Activated T-cell treated with anti-CD3 and anti-CD28 coated beads, Interleukin-2, amount 50 U/mL, for 48 hours (primary cell): ENCODE measurements around the gene SKOR2.
"Not testable (repeated sequence)": the region's sequence is repeated elsewhere in the genome, so short reads cannot be mapped to it uniquely, and the experiment has no call there.

Source experiments
- DNase-seq, 2 experiments: peaks; one replicate each; pipeline ENCODE4 v3.0.0-alpha.2; 2020

Gene SKOR2

DNA sequence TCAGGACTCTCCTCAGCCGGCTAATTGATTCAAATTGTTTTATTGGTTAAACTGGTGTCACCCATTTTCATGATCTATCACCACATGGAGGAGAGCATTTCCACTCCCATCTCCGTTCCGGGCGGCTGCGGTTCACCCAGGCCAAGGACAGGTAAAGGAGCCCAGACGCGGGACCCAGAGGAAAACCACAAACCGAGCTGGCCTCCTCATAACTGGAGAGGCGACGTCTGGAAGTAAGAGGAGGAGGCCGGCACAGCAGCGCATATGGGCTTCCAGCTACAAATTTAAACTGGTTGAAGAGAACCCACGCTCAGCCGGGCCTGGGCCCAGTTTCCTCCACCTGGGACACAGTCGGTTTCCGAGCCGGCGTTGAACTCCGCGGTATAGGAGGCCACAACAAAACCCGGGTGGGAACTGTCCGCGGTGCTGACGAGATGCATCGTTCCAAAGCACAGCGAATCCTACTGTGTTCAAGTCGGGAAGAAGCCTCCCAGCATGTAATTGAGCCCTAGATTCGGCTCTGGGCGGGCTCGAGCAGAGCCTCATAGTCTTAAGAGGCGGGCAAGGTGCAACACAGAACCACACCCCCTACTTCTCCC is 3.0 kb upstream of the SKOR2 start:
- DNase-seq = peak in 1 of 2 experiments; percentile 56

DNA sequence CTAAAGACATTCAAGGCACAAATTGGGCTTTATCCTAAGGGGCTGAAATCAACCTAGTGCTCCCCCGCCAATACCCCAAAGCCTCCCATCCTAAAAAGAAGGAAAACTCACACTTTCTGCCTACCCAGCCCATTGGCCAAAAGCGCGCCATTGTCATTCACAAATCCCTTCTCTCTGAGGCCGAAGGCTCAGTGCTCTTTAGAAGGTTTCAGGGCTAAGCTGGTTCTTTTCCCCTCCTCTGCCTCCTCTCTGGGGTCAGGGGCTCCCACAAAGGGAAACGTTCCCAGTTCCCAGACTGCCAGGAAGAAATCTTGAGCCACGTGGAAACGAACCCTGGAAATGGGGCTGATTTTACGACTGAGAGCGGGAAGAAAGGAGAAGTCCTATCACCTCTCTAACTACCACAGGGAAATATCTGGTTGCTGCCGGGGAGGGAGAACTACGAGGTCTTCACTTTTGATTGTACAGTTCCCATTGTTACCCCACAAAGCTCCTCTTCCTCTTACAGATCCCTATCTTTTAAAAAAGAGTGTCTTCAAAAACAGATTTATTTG is 1.7 kb upstream of the SKOR2 start:
- no peak for DNase-seq

DNA sequence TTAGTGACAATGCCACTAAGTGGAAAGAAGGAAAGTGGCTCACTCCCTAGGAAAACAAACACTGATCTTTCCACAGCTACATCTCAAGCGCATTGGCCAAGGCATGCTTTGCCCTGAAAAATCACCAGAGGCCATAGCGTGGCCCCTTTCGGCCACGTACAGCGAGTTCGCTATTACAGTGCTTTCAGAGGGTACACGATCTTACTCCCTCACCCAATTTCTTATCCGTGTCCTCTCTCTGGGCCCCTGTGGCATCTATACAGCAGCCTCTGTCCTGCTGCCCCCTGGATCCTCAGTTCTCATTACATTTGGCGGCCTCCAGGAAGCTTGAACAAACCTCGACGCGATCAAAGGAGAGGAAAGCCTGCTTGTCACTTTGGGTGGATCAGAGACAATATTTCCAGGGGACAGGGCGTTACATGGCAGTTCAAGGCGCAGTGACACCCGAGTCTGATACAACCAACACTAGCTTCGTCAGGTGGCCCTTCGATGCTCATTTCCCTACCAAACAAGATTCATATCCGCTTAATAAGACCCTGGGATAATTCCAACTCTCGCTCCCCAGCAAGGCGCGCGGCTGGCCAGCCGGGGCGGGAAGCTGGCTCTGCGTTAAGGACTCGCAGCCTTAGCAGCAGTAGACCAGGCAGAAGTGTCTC is 941 bp downstream of the SKOR2 start:
- DNase-seq = peak in 1 of 2 experiments; percentile 16

DNA sequence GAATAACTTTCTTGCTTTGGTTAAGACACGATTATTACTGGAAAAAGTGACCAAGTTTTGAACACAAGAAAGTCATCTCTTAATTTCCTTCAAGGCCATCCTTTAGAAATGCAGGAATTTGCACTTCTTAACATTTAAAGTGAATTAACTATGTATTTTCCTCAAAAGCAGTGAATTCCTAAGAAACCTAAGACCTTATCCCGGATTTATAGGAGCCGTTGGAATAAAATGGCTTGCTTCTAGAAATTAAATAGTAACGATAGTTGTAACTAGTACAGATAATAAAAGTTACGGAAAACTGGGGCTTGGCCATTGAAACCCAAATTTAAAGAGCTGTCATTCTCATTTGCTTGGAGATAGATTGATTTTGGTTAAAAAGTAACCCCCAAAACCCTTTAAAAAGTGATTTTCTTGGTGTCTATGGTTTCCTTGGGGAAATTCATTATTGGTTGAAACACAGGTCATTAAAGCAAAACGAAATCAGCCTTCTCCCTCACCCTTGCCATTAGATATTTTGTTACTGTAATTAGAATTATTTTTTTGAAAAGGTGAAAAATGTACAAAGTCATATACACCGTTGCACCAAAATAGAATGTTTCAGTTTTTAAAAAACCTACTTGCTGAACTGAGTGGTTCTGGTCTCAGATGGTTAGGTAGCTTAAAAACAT is 2.0 kb downstream of the SKOR2 start:
- no peak for DNase-seq

DNA sequence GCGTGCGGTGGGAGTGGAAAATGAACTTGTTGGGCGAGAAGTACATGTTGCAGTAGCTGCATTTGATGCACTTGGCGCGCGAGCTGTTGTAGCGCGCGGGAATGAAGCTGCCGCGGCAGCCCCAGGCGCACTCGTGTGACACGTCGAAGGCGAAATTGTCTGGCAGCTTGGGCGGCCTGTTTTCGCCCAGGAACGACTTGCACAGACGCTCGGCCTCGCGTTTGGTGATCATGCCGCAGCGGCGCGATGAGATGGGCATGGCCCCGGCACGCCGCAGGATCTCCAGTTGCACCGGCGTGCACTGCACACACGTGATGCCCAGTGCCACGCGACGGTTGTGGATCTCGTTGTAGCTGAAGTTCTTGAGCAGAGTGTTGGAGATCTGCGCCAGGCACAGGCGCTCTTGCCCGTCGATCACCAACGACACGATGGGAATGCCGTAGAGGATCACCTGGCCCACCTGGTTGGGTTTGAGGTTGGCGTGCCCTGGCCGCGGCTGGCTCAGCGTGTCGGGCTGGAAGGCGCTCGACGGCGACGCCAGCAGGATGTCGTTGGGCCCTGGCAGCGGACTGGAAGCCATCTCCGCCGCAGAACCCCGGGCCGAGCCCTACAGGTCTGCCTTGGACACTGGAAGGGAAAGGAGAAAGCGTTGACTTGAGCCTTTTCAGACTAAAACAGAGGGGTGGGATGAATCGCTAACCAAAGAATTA is 2.7 kb downstream of the SKOR2 start:
- DNase-seq = peak in 1 of 2 experiments; percentile 27

DNA sequence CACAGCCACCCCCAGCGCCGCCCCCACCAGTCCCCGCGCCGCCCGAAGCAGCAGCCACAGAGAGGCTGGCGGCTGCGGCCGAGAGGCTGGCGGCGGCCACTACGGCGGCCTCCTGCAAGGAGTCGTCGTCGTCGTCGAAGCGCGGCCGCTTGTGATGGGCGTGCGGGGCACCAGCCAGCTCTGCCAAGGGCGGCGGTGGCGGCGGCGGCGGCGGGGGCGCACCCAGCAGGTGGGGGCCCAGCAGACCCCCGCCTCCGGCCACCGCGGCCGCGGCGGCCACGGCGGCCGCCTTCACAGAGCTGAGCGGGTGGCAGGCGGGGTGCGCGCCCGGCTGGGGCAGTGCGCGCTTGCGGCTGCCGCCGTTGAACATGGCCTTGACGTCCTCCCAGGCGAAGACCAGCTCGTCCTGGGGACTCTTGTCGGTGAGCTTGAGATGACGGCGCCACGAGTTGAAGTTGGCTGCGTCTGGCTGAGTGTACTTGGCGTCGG is 3.3 kb downstream of the SKOR2 start:
- DNase-seq = peak in 1 of 2 experiments; percentile 18

DNA sequence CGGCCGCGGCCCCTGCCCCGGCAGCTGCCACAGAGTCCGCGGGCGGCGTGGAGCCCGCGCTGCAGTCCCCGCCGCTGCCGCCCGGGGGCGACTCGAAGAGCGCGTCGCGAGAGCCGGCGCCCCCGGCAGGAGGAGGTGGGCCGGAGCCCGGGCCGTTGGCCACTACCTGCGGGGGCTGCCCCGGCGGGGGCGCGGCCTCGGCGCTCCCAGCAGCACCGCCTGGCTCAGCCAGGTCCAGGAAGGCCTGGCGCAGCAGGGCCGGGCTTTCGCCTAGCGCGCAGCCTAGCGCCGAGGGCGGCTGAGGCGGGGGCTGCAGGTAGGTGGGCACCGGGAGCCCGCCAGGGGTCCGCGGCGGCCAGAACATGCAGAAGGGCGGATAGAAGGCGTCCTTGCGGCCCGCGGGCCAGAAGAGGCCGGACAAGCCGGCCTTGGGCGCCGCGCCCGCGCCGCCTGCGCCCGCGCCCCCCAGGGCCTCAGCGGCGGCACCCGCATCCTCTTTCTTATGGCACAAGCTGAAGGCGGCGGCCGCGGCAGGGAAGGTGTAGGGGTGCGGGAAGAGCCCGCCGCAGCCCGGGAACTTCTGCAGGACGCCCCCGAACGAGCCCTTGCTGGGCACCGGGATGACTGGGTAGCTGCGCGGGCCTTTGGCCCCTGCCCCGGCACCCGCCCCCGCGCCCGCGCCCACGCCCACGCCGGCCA is 3.9 kb downstream of the SKOR2 start:
- peak in 1 of 2 experiments; percentile 44 for DNase-seq

DNA sequence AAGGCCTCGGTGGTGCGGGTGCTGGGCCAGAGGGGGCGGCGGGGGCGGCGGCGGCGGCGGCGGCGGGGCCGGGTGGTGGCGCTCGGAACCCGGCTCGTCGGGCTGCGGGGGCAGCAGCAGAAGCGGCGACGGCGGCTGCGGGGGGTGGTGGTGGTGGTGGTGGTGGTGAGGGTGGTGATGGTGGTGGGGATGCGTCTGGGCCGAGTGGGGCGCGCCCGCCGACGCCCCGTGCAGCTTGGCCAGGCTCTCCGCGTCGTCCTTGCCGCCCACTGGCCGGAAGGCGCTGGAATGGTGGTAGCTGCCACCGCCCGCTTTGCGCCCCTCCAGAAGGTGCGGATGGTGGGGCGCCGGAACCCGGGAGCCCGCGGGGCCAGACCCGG is 4.4 kb downstream of the SKOR2 start:
- DNase-seq = no peak

DNA sequence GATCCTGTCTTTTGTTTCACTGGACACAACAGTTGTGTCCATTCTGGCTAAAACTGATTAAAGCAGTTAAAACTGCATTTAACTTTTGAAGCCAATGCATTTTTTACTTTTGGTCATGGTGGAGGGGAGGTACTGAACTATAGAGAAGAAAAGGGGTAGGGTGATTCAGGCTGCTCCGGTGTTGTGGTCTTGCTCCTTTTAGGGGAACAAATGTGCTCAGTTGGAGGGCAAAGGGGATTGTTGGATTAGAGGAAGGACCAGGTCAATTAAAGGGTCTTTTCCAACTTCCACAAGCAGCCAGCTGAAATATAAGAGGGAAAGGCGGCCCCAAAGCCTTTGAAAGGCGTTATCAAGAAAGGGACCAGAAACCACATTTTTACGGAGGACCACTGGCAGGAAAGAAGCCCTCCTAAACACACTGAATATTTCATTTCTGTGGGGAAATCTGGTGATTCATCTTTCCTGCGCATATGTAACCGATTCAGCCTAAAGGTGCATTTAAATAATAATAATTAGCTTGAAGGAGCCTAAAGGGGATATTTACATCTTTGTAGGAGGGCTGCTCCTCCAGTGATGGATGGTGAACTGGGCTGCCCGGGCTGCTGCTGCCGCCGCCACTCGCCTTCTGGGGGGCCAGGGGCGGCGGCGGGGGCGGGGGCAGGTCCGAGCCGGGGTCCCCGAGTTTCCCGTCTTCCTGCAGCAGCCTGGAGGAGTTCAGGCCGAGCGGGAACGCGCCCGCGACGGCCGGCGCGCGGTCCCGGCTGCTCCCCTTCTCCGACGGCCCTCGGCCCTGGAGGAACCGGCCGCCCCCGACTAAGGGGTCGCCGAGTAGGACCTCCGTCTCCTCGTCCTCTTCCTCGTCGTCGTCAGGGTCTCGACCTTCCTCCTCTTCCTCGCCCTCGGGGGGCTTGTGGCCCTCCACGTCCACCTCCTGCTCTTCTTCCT is 5.2 kb downstream of the SKOR2 start:
- DNase-seq = no peak

DNA sequence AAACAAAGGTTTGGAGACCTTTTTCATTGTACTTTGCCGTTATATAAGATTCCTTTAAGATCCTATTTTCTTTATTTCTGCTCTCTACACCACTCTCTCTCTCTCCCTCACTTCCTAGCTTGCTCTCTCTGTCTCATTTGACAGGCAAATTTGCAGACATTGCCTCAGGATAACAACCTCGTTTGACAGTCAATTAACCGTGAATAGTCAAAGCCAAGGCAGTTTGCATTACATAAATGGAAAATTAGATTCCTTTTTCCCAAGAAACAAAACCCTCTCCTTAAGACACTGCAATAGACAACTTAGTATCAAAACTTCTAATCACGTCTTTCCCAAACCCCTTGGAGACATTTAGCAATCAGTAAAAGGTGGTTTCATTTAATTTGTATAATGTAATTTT is 7.4 kb downstream of the SKOR2 start:
- DNase-seq = no peak

DNA sequence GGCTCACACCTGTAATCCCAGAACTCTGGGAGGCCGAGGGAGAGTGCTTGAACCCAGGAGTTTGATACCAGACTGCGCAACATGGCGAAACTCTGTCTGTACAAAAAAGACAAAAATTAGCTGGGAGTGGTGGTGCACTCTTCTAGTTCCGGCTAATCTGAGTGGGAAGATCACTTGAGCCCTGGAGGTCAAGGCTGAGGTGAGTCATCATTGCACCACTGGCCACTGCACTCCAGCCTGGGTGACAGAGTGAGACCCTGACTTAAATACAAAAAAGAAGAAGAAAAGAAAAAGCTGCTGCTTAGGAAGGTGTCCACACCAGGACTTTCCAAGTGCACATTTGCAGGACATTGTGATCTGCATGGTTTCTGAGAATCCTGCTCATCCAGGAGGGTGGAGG is 16.4 kb downstream of the SKOR2 start:
- no peak for DNase-seq

DNA sequence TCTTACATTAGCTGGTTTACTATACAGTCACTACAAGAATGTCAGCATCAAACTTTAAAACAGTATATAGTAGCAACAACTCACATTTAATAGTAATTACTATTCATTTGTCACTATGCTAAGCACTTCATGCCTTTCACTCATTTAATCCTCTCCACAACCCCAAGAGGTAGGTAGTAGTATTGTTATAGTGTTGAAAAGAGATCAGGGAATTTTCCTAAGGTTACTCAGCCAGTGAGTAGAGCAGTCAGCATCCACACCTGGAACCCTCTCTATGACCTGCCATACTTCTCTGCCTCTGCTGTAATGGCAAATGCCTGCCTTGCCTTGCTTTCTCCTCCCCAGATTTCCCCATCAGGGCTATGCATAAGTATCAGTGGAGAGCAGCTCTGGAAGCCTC is 24.8 kb downstream of the SKOR2 start:
- no peak for DNase-seq

DNA sequence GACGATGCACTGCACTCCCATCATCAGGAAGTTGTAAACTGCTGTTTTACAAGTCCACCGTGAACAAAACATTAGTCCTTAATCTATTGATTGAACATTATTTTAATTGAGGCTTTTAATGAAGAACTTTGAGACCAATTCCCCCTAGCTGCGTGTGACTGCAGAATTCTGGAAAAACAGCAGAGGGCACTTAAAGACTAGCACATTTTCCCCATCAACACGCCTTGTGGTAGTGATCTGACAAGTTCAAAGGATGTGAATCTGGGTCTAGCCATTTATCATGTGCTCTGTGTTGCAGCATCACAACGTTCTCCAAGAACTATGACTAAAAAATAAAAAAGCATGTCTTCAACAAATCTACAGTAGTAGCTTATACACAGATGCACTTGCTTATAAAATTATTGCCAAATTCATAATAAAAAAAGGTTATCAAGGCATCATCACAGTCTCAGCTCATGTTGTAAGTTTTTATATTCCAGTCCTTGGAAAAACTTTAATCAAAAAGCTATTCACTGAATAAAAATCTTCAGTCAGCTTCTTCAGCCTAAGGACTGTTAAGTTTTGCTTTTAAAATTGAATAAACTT is 35.8 kb downstream of the SKOR2 start:
- peak in 1 of 2 experiments; percentile 18 for DNase-seq

DNA sequence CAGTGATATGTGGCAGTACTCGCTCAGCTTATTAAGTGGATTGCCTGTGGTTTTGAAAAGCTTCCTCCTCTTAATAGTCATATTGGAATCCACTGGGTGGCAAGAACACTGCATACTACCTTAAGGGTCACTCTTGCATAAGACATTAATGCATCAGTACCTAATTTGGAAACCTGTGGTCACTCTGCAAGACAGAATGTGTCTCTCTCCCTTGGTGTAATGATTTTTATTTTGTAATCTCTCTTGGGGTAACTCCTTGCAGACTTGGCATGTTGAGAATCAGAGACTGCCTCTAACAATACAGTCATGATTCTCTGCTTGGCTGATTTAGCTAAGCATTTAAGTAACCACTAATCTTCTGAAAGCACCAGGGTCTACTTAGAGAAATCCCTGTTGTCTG is 42.3 kb downstream of the SKOR2 start:
- DNase-seq = no peak

DNA sequence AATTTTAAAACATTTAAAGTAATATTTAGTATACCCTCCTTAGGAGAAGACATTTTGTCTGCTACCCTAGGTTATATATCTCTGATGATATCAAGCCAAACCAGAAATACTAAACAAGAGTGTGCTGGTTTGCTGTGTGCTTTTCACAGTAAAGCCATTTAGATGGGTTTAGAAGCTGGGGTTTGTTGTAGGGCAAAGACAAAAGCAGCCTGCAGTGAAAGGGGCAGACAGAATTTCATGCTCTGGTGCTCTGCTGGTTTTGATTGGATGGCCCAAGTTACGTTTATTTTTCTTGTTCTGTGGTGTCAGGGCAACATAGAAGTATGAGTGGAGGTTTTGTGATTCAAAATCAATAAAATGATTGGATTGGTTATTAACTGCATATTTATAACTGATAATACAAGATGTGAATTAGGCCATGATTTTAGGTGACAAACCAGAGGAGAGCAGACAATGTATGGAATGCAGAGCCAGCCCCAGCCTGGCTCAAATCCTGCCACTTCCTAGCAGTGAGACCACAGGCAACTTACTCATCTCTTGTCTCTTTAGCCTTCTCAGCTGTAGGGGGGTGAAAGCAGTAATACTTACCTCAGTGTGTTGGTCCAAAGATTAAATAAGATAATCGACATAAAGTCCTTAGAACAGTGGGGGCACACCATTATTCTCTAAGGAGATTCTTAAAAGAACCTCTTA is 44.4 kb downstream of the SKOR2 start:
- DNase-seq = no peak

DNA sequence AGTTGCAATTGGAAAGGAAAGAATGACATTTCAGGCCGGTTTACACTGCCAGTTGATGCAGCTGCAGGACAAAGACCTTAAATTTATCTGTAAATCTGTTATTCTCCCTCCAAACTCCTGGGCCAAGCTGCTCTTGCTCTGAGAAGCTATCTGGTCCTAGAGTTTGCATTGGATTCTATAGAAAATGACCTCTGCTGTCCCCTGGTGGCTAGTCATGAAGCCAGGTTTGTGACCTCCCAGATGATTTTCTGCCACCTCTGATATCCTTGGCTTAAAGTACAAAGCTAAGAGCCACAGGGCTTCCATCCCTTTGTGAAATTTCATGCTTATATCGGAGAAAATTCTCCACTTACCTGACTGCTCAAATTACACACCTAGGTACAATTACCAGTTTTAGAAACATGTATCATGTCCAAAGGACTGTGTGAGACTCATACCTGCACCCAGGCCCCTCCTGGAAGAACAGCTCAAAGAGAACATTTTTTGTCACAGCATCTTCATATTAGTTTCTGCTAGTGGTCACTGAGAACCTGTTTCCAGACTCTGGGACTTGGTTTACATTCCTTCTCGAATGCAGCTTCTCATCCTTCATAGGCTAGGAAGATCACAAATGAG is 46.4 kb downstream of the SKOR2 start:
- DNase-seq = peak; percentile 30 to 45

DNA sequence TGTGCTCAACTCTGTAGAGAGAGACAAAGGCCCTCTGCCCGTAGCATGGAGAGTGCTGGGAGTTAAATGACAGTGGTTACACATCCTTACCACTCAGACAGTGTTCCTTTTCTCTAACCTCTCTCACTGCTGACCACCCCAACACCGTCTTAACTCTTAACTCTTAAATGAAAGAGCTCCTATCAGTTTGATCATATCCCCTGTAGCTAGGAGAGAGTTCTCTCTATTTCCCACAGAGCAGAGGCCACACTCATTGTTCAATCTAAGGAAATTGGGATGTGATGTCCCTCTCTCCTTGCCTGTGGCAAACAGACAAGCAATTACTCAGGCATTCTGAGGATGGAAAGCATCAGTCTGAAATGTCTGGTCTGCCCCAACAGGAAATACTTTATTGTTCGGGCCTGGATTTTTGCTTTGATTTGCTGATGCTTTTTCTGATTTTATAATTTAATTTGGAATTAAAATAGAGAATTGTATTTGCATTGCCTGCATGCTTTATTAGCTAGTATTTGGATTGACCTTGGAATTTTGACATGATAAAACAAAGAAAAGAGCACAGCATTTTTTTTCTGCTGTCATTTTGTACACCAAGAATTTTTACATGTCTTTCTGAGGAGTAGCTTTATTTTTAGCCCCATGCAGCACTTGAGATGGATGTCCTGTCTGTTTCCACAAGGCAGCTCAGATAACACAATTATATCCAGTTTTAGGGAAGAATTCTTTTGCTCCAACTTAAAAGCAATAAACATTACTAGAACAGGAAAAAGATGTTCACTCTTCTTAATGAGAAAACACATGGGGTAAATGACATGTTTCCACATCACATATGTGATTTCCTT is 47.6 kb downstream of the SKOR2 start:
- DNase-seq = no peak

DNA sequence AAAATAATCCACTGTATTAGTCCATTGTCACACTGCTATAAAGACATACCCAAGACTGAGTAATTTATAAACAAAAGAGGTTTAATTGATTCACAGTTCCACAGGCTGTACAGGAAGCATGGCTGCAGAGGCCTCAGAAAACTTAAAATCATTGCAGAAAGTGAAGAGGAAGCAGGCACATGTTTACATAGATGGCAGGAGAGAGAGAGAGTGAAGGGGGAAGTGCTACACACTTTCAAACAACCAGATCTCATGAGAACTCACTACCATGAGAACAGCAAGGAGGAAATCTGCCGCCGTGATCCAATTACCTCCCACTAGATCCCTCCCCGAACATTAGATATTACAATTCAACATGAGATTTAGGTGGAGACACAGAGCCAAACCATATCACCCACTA is 55.5 kb downstream of the SKOR2 start:
- not testable (repeated sequence) for DNase-seq

DNA sequence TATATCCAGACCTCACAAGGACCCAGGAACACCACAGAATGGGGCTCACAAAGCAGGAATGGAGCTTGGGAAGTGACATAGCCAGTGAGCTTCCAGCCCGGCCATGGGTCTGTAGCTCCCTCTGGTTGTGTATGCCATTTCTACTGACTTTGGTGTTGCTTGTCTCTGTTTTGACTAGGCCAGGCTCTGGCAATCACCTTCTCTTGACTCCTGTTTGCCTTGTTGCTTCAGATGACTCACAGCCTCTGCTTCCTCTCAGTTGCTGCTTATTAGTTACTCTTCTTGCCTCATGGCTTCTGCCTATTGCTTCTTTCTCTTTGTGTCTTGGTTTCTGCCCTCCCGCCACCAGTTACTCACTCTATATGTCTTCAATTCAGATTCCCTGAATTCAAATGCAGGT is 59.5 kb downstream of the SKOR2 start:
- DNase-seq = no peak
